ENCODE data around the gene SH2B2.

Gene SH2B2

GRCh38 chr7:102287981-102288278 lies 1.3 kb downstream of the SH2B2 start:
- no peak for TF ChIP-seq CTCF (IDR thresholded peaks at IDR 0.05; ENCODE audit: insufficient read depth, missing control alignments)
- FAIRE-seq = no peak
- no peak for DNase-seq (ENCODE audit: insufficient read length, low spot score)

- DNase-seq (ENCODE audit: insufficient read length, low spot score) (no peak), FAIRE-seq (no peak)
- peak; percentile 31 for TF ChIP-seq CTCF (IDR thresholded peaks at IDR 0.05; ENCODE audit: insufficient read depth, missing control alignments)
Measured at GRCh38 chr7:102288285-102288930, 1.7 kb downstream of the SH2B2 start.

- DNase-seq (ENCODE audit: insufficient read length, low spot score) (no peak), FAIRE-seq (no peak)
- TF ChIP-seq CTCF (IDR thresholded peaks at IDR 0.05; ENCODE audit: insufficient read depth, missing control alignments) = no peak
Measured at GRCh38 chr7:102289057-102289456, 2.4 kb downstream of the SH2B2 start.

DNA sequence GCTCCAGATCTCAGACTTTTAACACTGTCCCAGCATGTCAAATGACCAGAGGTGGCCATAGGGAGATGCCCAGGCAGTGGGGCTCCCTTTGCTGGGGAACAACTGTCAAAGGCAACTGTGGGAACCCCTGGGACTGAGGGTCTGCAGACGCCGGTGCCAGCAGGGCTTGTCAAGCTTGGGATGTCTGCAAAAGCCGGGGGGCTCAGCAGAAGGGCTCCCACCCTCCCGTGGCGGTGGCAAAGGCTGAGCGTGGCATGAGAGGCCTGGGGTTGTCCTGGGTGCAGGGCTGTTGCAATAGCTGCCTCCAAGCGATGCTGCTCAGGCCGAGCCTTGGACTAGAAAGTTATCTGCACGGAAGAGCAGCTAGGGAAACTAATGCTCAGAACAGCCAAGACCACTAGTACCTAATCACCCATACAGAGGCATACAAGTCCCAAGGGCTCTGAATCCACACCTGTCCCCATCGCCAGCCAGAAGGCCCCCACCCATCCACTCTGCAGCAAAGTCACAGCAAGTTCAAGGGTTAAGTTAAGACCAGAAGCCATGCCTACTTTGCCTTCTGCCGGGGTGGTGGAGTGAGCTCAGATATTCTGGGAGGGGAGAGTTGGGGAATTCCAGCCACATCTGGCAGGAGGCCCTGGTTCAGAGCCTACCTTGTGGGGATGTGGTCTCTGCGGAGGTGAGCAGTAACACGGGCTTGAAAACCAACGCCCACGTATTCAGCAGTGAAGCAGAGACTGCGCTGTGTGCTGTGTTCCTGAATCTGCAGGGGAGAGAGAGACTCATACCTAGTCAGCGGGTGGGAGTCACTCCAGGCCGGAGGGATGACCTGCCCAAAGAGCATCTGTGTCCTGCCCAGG lies 4.6 kb downstream of the SH2B2 start:
- TF ChIP-seq CTCF (IDR thresholded peaks at IDR 0.05; ENCODE audit: insufficient read depth, missing control alignments) = no peak
- no peak for FAIRE-seq
- DNase-seq (ENCODE audit: insufficient read length, low spot score) = no peak

- FAIRE-seq = no peak
Measured at GRCh38 chr7:102291916-102292267, 5.2 kb downstream of the SH2B2 start.

GRCh38 chr7:102292813-102293798 lies 6.4 kb downstream of the SH2B2 start:
- no peak for FAIRE-seq
- DNase-seq (ENCODE audit: insufficient read length, low spot score) = no peak
- no peak for TF ChIP-seq CTCF (IDR thresholded peaks at IDR 0.05; ENCODE audit: insufficient read depth, missing control alignments)

More at GRCh38 chr7:102291916-102292267, 5.2 kb downstream of the SH2B2 start:
- no peak for TF ChIP-seq CTCF (IDR thresholded peaks at IDR 0.05; ENCODE audit: insufficient read depth, missing control alignments)
- DNase-seq (ENCODE audit: insufficient read length, low spot score) = no peak
